Activated CD4-positive, CD25-positive, alpha-beta regulatory T cell treated with anti-CD3 and anti-CD28 coated beads, Interleukin-2, amount 50 U/mL, for 72 hours (primary cell): Measurements from ENCODE around the gene RASL11A.
"Not testable (repeated sequence)": the region's sequence is repeated elsewhere in the genome, so short reads cannot be mapped to it uniquely, and the experiment has no call there.

Experiments used
- DNase-seq: peaks from one replicate; pipeline ENCODE4 v3.0.0; 2021

RASL11A gene

GRCh38 chr13:27270594-27271520 is at the start of gene RASL11A:
Gene RASL11A, plus strand, starts transcription at chr13:27270830. Its CDS starts 115 bp downstream, at chr13:27270945.
- peak; percentile 84 for DNase-seq

- not testable (repeated sequence) for DNase-seq
These were observed 48.5 kb upstream of the RASL11A start for GRCh38 chr13:27222100-27222499.

GRCh38 chr13:27226991-27227390 is 43.6 kb upstream of the RASL11A start:
- DNase-seq, result no peak

- no peak for DNase-seq
These were observed 42.5 kb upstream of the RASL11A start for GRCh38 chr13:27228131-27228530.

GRCh38 chr13:27229642-27230041 is 41.0 kb upstream of the RASL11A start:
- DNase-seq, result no peak

GRCh38 chr13:27233964-27234363 is 36.7 kb upstream of the RASL11A start:
- DNase-seq, result no peak

GRCh38 chr13:27236478-27236877 is 34.2 kb upstream of the RASL11A start:
- DNase-seq, result no peak

GRCh38 chr13:27242702-27243101 is 27.9 kb upstream of the RASL11A start:
- DNase-seq, result no peak

GRCh38 chr13:27245610-27246009 is 25.0 kb upstream of the RASL11A start:
- DNase-seq, result no peak

GRCh38 chr13:27250833-27251165 is 19.8 kb upstream of the RASL11A start:
- DNase-seq, result no peak

GRCh38 chr13:27251166-27252091 is 19.2 kb upstream of the RASL11A start, which contains the start of gene RPL21:
Gene RPL21, plus strand, starts transcription at chr13:27251558. Its CDS starts 2,219 bp downstream, at chr13:27253777.
- DNase-seq, result peak; percentile 92

- no peak for DNase-seq
These were observed 18.2 kb upstream of the RASL11A start for GRCh38 chr13:27252467-27252866.

- no peak for DNase-seq
These were observed 13.4 kb upstream of the RASL11A start for GRCh38 chr13:27257233-27257568.

- no peak for DNase-seq
These were observed 12.9 kb upstream of the RASL11A start for GRCh38 chr13:27257648-27258253.

- DNase-seq, result no peak
These were observed 11.8 kb upstream of the RASL11A start for GRCh38 chr13:27258637-27259386.

GRCh38 chr13:27259831-27260230 is 10.8 kb upstream of the RASL11A start:
- DNase-seq, result no peak

- DNase-seq, result no peak
These were observed 9.2 kb upstream of the RASL11A start for GRCh38 chr13:27261396-27261795.

GRCh38 chr13:27263438-27263837 is 7.2 kb upstream of the RASL11A start:
- DNase-seq, result no peak

GRCh38 chr13:27264181-27264580 is 6.4 kb upstream of the RASL11A start:
- no peak for DNase-seq

- no peak for DNase-seq
These were observed 6.0 kb upstream of the RASL11A start for GRCh38 chr13:27264648-27265047.

GRCh38 chr13:27266917-27267316 is 3.7 kb upstream of the RASL11A start:
- no peak for DNase-seq

GRCh38 chr13:27267596-27267995 is 3.0 kb upstream of the RASL11A start:
- DNase-seq, result no peak
